ENCODE results near the gene TNS3. TPM values are rescaled to one million over a fixed set of nuclear protein-coding genes. Genes with fewer than 3 reads are reported as not detected.

Gene TNS3
- total and polyA plus RNA-seq, 10 of the 15 experiments (the other 5 are each of a cell fraction or from before 2014, with no cell fraction given): 0.27 to 2.7 (median 0.79) TPM

DNA sequence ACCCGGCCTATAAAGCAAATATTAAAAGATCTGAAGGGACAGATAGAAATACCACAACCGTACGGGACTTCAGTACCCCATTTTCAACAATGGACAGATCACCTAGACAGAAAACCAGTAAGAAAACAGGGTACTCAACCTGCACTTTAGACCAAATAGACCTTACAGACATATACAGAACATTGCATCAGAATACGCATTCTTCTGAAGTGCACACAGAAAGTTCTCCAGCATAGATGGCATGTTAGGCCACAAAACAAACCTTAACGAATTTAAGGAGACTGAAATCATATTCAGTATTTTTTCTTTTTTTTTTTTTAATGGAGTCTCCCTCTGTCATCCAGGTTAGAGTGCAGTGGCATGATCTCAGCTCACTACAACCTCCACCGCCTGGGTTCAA lies 151.5 kb downstream of the TNS3 start (continued):
- TF ChIP-seq ZNF384 (IDR thresholded peaks at IDR 0.05; ENCODE audit: borderline replicate concordance, low read depth, low read length) (no peak), NRF1 (conservative IDR thresholded peaks at IDR 0.05; ENCODE audit: low read depth, low read length) (no peak), MEF2B (IDR thresholded peaks at IDR 0.05; ENCODE audit: partially characterized antibody, poor library complexity, severe bottlenecking) (no peak)

- H3K27ac ChIP-seq (ENCODE audit: control insufficient read depth, insufficient read depth): no peak overlapping the region
- no peaks in the 10 kb centered on the region for H3K27me3 ChIP-seq (replicated peaks in 1 of 2; ENCODE audit: control insufficient read depth in 2 of 2, insufficient read depth in 2 of 2, low read length in 1 of 2)
- no peak overlapping the region for H3K9ac ChIP-seq (ENCODE audit: control insufficient read depth, insufficient read depth, low read length)
- no peaks in the 10 kb centered on the region for H3K79me2 ChIP-seq (ENCODE audit: control insufficient read depth, insufficient read depth, low read length)
- H3K9me3 ChIP-seq (replicated peaks; ENCODE audit: control insufficient read depth, insufficient read depth, low read length): no peaks in the 10 kb centered on the region
- SMC1A ChIA-PET (ENCODE audit: uncharacterized antibody, unreplicated experiment): no interaction called here
- RAD21 ChIA-PET (ENCODE audit: unreplicated experiment): no interaction called here
- intact Hi-C loops (cut with micrococcal nuclease; ENCODE audit: unreplicated experiment): no loop called here
- H3K4me3 ChIP-seq: no peak overlapping the region
- WGBS (ENCODE audit: insufficient coverage, insufficient replicate concordance, low lambda C conversion rate, missing lambda C conversion rate): 59% methylated on average over 6 of the region's 10 CpGs
- CTCF ChIA-PET: no interaction called here
- in situ Hi-C loops (cut with MboI): no loop called here
- H3K36me3 ChIP-seq (ENCODE audit: control insufficient read depth in 2 of 2, insufficient read depth in 2 of 2, low read length in 1 of 2): no peaks in the 10 kb centered on the region; a peak in 1 of 4 replicates
- FAIRE-seq (no peak), ATAC-seq (no peak), DNase-seq (ENCODE audit: low read depth, low spot score) (no peak)
- H4K20me1 ChIP-seq (ENCODE audit: control insufficient read depth, insufficient read depth): no peaks in the 10 kb centered on the region
- no peak overlapping the region for H3K4me2 ChIP-seq (ENCODE audit: control insufficient read depth, insufficient read depth)
- H2AFZ ChIP-seq (ENCODE audit: control insufficient read depth, low read depth, low read length): no peak overlapping the region
- no peaks in the 10 kb centered on the region for H3K4me1 ChIP-seq (ENCODE audit: control insufficient read depth, insufficient read depth, low read length)
- POLR2A ChIA-PET: no interaction called here
- no TSS peak for BruUV-seq (replicated peaks)
- TF ChIP-seq SPI1 (IDR thresholded peaks at IDR 0.05; ENCODE audit: borderline replicate concordance, insufficient read depth, low read depth, low read length): no peak
- TF ChIP-seq YBX1 (IDR thresholded peaks at IDR 0.05): no peak
- TF ChIP-seq NR2F1 (conservative IDR thresholded peaks at IDR 0.05): no peak
- TF ChIP-seq NFYA (IDR thresholded peaks at IDR 0.05; ENCODE audit: borderline replicate concordance, low read depth, low read length): no peak
- TF ChIP-seq, protein P1, sequence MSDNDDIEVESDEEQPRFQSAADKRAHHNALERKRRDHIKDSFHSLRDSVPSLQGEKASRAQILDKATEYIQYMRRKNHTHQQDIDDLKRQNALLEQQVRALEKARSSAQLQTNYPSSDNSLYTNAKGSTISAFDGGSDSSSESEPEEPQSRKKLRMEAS (IDR thresholded peaks at IDR 0.05; ENCODE audit: low read depth, low read length): no peak
- TF ChIP-seq FOXK2 (IDR thresholded peaks at IDR 0.05): no peak
- TF ChIP-seq RBBP5 (conservative IDR thresholded peaks at IDR 0.05): no peak
- no peak for TF ChIP-seq NR2C2 (IDR thresholded peaks at IDR 0.05; ENCODE audit: borderline replicate concordance, control insufficient read depth, insufficient read length, low read depth)
- TF ChIP-seq MYB (IDR thresholded peaks at IDR 0.05; ENCODE audit: borderline replicate concordance, low read depth, low read length): no peak
- no peak for TF ChIP-seq CHD4 (IDR thresholded peaks at IDR 0.05)
- TF ChIP-seq, protein P2, sequence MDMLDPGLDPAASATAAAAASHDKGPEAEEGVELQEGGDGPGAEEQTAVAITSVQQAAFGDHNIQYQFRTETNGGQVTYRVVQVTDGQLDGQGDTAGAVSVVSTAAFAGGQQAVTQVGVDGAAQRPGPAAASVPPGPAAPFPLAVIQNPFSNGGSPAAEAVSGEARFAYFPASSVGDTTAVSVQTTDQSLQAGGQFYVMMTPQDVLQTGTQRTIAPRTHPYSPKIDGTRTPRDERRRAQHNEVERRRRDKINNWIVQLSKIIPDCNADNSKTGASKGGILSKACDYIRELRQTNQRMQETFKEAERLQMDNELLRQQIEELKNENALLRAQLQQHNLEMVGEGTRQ (IDR thresholded peaks at IDR 0.05; ENCODE audit: borderline replicate concordance, low read depth, low read length): no peak
- no peak for TF ChIP-seq ZNF274 (IDR thresholded peaks at IDR 0.05; ENCODE audit: insufficient read depth, insufficient read length)
- TF ChIP-seq, protein P3, sequence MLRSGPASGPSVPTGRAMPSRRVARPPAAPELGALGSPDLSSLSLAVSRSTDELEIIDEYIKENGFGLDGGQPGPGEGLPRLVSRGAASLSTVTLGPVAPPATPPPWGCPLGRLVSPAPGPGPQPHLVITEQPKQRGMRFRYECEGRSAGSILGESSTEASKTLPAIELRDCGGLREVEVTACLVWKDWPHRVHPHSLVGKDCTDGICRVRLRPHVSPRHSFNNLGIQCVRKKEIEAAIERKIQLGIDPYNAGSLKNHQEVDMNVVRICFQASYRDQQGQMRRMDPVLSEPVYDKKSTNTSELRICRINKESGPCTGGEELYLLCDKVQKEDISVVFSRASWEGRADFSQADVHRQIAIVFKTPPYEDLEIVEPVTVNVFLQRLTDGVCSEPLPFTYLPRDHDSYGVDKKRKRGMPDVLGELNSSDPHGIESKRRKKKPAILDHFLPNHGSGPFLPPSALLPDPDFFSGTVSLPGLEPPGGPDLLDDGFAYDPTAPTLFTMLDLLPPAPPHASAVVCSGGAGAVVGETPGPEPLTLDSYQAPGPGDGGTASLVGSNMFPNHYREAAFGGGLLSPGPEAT (IDR thresholded peaks at IDR 0.05; ENCODE audit: low read depth): no peak
- TF ChIP-seq, protein P4, sequence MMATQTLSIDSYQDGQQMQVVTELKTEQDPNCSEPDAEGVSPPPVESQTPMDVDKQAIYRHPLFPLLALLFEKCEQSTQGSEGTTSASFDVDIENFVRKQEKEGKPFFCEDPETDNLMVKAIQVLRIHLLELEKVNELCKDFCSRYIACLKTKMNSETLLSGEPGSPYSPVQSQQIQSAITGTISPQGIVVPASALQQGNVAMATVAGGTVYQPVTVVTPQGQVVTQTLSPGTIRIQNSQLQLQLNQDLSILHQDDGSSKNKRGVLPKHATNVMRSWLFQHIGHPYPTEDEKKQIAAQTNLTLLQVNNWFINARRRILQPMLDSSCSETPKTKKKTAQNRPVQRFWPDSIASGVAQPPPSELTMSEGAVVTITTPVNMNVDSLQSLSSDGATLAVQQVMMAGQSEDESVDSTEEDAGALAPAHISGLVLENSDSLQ (IDR thresholded peaks at IDR 0.05): no peak
- TF ChIP-seq, protein P5, sequence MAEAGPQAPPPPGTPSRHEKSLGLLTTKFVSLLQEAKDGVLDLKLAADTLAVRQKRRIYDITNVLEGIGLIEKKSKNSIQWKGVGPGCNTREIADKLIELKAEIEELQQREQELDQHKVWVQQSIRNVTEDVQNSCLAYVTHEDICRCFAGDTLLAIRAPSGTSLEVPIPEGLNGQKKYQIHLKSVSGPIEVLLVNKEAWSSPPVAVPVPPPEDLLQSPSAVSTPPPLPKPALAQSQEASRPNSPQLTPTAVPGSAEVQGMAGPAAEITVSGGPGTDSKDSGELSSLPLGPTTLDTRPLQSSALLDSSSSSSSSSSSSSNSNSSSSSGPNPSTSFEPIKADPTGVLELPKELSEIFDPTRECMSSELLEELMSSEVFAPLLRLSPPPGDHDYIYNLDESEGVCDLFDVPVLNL (IDR thresholded peaks at IDR 0.05; ENCODE audit: low read depth, low read length): no peak
These were observed 153.0 kb downstream of the TNS3 start for GRCh38 chr7:47428768-47429472.

Data from GM12878 (cell line).